Stimulated activated CD8-positive, alpha-beta memory T cell treated with anti-CD3 and anti-CD28 coated beads, Interleukin-15, amount 100 ng/mL, for 24 hours (primary cell): ENCODE results near the gene TNRC6C.
"Not testable (repeated sequence)": the region's sequence is repeated elsewhere in the genome, so short reads cannot be mapped to it uniquely, and the experiment has no call there.

Experiments
- DNase-seq: peaks from one replicate; pipeline ENCODE4 v3.0.0-alpha.2; 2020; ENCODE audit warnings: low read depth

TNRC6C gene

GRCh38 chr17:78043031-78043430, 84.5 kb downstream of the TNRC6C start:
- no peak for DNase-seq

GRCh38 chr17:78044280-78044835, 85.9 kb downstream of the TNRC6C start:
- DNase-seq: no peak

- no peak for DNase-seq
Measured at GRCh38 chr17:78045316-78045715, 86.8 kb downstream of the TNRC6C start.

- DNase-seq: no peak
Measured at GRCh38 chr17:78046923-78047322, 88.4 kb downstream of the TNRC6C start.

GRCh38 chr17:78048346-78049292, 90.1 kb downstream of the TNRC6C start:
- DNase-seq: no peak

GRCh38 chr17:78049609-78050008, 91.1 kb downstream of the TNRC6C start:
- DNase-seq: no peak

GRCh38 chr17:78051186-78051972, 92.9 kb downstream of the TNRC6C start:
- no peak for DNase-seq

- DNase-seq: no peak
Measured at GRCh38 chr17:78053777-78054468, 95.4 kb downstream of the TNRC6C start.

- DNase-seq: no peak
Measured at GRCh38 chr17:78057113-78057740, 98.7 kb downstream of the TNRC6C start.

GRCh38 chr17:78058001-78058400, 99.5 kb downstream of the TNRC6C start:
- DNase-seq: no peak

GRCh38 chr17:78058581-78058980, 100.1 kb downstream of the TNRC6C start:
- DNase-seq: no peak

GRCh38 chr17:78062596-78062995, 104.1 kb downstream of the TNRC6C start:
- DNase-seq: no peak

- DNase-seq: no peak
Measured at GRCh38 chr17:78063489-78063888, 105.0 kb downstream of the TNRC6C start.

GRCh38 chr17:78064708-78065107, 106.2 kb downstream of the TNRC6C start:
- DNase-seq: no peak

GRCh38 chr17:78066976-78067375, 108.5 kb downstream of the TNRC6C start:
- not testable (repeated sequence) for DNase-seq

- DNase-seq: no peak
Measured at GRCh38 chr17:78069695-78070094, 111.2 kb downstream of the TNRC6C start.

GRCh38 chr17:78072961-78073360, 114.5 kb downstream of the TNRC6C start:
- DNase-seq: no peak

GRCh38 chr17:78075011-78075410, 116.5 kb downstream of the TNRC6C start:
- no peak for DNase-seq

GRCh38 chr17:78075545-78075944, 117.0 kb downstream of the TNRC6C start:
- DNase-seq: no peak

GRCh38 chr17:78079253-78079652, 120.8 kb downstream of the TNRC6C start:
- DNase-seq: no peak

GRCh38 chr17:78081551-78081950, 123.0 kb downstream of the TNRC6C start:
- DNase-seq: no peak
